HG03175 (cell line): ENCODE data around the gene NETO1.

Experiments used
- ATAC-seq: cut with Tn5 transposase; IDR thresholded peaks from one replicate; pipeline ENCODE4 v1.9.1; 2021; ENCODE audit warnings: mild to moderate bottlenecking, moderate library complexity; ENCODE audit not compliant: unreplicated experiment

NETO1 gene

DNA sequence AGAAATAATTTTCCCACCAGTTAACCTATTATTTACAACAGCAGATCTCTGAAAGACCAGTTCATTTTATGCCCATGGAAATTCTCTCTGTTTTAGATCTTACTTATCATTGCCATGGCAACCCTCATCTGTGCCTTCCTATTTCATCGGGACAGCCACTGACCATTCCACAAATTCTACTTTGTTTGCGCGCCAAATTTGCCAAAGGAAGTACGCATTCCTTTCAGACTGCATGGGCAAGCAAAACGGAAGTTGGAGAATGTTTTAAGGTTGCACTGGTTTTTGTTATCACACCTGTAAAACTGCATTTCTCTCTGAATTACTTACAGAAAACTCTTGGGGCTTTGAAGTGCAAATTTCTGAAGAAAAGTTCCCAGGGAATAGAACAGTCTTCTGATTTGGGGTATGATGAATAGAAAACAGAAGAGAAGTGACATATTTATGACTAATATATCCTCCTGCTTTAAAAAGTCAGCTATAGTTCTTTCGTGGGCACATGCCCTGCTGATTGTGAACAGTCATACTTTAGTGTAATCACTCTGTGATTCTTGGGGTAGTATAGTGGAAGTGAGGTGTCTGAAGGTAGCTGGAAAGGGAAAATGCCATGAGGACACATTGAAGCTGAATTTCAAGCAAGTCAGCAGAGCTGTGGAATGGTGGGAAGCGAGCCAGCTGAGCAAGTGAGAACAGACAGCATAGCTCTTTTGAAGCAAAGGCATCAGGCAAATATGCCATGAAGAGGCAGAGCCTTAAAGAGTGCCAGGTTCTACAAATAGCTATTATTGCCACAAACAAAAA lies 20.9 kb downstream of the NETO1 start:
- no peak for ATAC-seq

DNA sequence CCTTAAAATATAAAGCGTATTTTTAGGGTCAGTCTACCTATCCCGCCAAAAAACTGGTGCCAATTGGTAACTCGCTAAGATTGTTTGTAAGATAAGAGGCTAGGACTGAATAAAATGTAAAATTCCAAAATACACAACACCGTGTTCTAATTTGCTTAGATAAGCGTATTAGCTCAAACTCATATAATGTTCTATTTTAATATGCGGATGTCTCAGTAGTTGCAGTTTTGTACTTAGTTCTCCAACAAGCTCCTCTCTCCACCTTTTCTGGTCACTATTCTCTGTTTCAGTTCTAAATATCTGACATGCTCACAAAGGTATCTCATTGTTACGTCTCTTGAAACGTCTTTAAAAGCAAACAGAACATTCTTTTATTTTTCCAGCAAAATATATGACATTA lies 24.0 kb downstream of the NETO1 start:
- no peak for ATAC-seq

DNA sequence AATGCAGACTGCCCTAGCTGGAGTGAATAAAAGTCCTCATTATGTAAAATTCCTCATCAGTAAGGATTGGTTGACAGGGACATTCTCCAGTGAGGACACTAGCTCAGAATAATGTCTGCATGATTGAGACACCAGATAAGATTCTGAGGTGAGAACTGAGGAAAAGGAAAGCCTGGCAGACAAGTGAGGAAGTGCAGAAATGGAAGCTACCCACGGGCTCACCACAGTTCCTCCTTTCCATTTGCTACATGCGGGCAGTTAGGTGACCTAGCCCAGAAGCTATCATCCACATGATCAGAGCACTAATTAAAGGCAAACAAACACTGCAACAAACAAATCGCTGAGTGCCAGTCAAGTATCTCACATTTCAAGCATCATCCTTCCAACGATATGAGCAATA lies 27.7 kb downstream of the NETO1 start:
- no peak for ATAC-seq

DNA sequence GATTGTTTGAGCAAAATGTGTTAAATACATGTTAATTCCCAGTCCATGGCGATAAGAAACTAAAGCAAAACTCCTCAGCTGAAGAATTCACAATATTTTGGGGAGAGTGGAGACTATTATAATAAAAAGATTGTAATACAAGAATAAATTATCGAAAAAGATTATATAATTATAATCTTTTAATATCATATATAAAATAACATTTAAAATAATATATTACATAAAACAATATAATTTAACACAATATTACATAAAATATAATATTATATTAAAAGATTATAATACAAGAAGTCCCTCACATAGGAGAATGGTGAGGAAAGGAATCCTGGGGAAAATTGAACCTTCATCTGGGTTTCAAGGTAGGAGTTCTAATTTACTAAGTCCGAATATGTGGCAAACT lies 33.1 kb downstream of the NETO1 start:
- no peak for ATAC-seq

DNA sequence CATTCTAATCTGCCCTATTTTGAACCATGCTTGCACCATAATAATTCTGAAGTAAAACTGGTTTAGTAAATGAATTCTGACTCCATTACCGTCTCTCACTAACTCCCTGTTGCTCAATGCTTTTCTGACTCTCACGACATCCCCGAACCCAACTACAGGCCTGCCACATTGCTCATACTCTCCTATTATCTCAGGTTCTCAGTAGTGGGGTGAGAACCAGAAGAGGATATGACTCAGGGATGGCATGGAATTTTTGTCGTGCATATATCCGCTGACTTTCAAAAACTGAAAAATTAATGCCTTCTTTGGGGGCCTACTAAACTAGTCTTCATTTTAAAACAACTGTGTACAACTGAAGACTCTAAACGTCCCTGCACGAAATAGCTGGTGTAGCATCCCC lies 34.3 kb downstream of the NETO1 start:
- no peak for ATAC-seq

DNA sequence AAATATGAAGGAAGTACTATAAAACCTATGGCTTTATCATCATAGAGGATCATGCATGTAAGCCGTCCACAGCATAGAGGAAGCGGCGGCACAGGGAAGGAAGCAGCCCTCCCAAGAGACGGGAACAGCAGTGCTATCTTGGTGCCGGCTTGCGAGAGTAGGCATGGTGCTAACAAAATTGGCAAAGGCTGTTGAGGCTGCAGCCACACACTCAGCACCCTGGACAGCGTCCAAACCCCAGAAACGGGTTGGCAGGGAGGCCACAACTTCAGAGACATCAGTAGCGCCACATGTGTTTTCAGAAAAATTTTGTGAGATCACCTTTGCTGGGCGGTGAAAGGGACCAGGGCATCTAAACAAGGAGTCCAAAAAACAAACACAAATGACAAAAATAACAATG lies 37.7 kb downstream of the NETO1 start:
- no peak for ATAC-seq

DNA sequence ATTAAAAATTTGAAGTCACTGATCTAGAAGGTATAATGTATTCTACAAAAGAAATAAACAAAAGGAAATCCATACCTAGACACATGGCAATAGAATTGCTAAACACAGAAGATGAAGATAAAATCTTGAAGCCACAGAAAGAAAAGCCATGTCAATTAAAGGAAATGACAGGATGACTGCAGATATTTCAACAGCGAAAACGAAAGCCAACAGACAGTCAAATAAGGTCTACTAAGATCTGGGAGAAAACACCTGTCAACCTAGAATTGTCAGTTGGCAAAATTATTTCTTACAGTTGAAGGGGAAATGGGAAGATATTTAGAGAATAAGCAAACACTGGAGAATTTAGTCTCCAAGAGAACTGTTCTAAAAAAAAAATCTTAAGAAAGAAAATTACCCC lies 39.2 kb downstream of the NETO1 start:
- no peak for ATAC-seq

DNA sequence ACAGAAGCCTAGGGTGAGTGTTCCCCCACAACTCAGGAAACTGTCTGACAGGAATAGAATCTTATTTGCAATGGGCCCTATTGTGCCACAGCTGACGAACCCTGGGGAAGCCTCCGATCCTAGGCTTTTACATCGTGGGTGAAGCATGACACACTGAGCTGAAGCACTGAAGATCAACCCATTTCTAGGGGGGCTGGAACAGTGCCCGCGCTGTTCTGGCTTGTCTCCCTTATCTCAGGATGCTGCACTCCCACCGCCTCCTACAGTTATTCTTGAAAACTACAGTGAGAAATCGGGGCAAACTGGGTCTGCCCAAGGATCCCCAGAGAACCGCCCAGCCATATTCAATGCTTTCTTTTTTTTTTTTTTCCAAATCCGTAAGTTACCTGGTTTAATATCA lies 41.1 kb downstream of the NETO1 start:
- no peak for ATAC-seq

DNA sequence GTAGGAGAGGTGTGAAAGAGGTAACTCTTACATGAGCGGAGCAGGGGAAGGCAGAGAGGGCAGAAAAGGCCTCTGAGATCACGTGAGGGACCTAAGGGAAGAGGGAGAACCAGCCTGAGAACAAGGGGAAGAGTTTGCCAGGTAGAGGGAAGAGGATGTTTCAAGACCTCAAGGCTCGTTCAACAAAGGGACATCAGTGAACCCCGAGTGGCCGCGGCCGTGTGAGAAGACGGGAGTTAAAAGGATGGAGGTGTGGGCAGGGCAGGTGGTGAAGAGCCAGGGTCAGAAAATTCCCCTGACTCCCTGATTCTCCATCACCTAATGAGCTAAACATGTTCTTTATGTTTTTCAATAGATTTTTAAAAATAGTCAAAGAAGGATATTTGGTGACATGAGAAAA lies 44.4 kb downstream of the NETO1 start:
- ATAC-seq: no peak

DNA sequence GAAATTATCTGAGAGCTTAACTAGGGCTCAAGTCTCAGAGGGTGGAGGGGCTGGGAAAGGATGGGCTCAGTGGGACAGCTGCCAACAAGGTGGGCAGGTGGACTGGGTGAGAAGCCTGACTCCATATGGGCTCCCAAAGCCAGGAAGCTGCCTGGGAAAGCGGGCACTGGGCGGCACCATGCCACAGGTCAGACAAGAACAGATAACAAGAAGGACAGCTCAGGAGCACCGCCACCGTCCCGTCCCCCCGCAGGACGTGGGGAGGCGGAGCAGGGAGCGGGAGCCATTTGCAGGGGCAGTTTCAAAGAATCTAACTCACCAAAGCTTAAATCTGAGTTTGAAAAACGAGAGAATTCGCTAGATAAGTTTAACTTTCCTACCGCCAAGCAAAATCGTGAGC lies 45.6 kb downstream of the NETO1 start:
- ATAC-seq: no peak

DNA sequence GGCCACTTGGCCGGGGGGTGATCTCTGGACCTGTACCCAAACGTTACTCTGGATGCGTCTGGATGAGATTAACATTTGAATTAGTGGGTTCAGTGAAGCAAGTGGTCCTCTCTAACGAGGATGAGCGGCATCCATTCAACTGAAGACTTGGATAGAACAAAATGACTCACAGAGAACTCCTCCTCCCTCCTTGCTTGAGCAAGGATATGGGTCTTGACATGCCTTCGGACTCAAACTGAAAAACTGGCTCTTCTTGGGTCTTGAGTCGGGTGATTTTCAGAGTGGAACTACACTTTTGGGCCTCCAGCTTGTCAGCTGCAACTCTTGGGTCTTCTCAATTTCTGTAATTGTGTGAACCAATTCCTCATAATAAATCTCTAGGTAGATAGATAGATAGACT lies 47.2 kb downstream of the NETO1 start:
- ATAC-seq: no peak

DNA sequence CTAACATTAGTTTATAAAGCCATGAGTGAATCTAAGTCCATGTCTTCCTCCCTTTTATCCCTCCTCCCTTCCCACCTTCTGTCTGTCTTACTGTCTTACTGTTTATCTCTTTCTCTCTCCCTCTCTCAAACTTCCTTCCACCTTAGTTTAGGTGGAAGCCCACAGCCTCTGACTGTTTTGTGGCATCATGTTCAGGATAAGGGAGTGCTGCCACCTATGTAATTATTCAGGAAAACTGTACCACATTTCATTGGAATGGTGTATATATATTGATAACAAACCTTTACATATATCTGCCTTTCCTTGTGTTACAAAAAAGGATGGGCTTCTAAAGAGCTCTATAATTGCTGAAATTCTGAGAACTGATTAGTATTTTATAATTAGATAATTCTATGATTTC lies 48.7 kb downstream of the NETO1 start:
- ATAC-seq: no peak

DNA sequence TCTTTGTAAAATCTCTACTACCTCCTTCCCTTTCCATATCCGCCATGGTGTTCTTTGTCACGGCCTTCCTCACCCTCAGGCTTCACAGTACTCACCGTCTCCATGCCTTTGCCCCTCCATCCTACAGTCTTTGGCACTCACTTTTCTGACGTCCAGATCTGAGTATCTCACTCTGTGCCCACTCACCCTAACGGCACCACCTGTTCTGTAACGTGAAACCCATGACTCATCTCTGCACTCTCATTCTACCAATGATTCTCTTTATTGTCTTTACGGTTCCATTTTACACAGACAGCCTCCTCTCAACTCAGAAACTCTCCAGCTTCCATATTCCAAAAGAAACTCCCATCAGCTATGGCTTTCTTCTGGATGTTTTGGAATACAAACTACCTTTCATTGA lies 56.7 kb downstream of the NETO1 start:
- ATAC-seq: peak; percentile 97

DNA sequence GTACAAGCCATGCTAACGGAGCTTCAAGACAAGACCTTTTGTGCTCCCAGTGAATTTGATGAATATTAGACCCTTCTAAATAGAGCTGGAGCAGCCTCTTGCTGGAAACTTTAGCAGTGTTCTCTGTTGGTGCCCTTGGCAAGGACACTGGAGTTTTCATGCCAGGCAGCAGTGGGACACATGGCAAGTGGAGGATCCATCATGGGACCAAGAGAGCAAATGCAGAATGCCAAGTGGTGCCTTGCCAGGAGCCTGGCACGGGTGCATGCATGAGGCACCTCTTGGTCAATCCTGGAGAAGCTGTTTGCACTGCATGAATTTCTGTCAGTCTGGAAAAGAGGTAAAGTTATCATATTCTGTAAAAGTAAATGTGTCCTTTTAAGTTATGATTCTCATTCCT lies 59.1 kb downstream of the NETO1 start:
- no peak for ATAC-seq

DNA sequence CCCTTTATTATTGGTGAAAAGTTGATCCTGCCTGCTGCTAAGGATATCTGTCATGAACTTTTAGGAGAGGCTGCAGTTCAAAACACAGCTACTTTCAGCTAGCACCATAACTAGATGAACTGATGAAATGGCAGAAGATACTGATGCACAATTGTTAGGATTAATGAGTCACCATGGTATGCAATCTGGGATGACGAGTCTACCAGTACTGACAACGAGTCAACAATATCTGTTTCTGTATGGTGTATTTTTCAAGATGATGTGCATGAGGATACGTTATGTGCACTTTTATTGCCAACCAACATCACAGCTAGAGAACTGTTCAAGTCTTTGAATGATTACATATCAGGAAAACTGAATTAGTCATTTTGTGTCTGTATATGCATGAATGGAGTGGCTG lies 68.7 kb downstream of the NETO1 start:
- no peak for ATAC-seq

DNA sequence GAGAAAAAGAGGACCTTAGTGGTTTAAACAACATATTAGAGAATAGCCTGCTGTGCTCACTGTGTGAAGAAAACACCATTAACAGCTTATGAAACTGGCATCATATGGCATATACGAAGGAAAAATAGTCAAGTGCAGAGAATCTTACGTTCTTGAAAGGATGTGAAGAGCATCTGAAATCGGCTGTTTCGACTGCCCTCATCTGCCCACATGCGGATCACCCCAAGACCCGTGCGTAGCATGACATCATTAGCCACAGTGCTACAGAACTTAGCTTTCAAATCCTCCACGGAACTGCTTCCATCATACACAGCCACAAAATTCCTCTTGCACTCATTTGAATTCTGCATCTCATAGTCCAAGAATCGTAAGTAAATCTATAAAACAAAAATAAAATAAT lies 84.3 kb downstream of the NETO1 start:
- ATAC-seq: no peak

DNA sequence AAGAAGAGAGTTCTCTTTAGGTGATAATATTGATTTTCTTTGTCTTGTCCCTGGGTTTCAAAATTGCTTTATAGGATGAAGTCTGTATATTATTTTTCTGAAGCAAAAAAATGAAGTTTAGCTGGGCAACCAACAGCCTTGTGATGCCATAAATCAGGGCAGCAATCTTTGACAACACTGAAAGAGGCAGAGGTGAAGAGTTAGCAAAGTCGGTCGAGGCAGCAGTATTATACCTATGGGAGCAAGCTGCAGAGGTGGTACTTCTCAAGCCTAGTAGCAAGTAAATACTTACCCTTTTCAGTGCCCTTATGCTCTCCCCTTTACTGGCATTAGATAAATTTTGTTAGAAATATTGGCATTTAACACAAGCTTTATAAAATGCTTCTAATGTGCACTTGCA lies 92.9 kb downstream of the NETO1 start:
- no peak for ATAC-seq

DNA sequence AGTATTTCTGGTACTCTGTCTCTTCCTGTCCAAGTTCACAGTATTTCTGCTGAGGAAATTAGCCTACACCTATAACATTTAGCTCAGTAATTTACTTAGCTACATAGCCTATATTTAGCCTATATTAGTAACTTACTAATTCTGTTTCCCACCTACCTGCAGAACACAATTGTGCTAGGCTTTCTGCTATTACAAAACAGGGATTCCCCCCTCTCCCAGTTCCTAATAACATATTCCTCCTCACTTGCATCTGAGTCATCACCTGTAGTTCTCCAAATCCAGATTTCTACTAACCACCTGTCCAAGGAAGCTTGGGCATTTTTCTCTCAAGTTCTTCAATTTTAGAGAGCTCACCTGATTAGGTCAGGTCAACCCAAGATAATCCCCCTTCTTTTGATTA lies 94.9 kb downstream of the NETO1 start:
- ATAC-seq: no peak

DNA sequence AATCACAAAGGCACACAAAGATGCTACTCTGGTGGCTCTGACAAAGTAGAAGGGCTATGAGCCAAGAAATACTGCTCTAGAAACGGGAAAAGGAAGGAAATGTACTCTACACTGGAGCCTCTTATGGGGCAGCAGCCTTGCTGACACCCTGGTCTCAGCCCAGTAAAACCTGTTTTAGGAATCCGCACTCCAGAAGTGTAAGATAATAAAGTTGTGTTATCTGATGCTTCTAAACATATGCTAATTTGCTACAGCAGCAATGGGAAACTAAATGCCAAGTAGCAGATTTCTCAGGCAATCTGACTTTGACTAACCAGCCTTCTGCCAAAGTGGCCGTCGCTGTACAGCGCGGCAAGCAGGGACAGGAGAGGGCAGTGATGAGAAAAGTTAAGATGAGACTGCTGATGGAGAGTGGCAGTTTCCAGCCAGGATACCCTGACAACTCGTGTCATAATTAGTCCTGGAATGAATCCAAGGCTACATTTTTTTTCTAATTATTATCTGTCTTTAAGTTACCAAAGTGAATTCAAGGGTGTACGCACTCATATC lies 99.0 kb downstream of the NETO1 start:
- no peak for ATAC-seq

DNA sequence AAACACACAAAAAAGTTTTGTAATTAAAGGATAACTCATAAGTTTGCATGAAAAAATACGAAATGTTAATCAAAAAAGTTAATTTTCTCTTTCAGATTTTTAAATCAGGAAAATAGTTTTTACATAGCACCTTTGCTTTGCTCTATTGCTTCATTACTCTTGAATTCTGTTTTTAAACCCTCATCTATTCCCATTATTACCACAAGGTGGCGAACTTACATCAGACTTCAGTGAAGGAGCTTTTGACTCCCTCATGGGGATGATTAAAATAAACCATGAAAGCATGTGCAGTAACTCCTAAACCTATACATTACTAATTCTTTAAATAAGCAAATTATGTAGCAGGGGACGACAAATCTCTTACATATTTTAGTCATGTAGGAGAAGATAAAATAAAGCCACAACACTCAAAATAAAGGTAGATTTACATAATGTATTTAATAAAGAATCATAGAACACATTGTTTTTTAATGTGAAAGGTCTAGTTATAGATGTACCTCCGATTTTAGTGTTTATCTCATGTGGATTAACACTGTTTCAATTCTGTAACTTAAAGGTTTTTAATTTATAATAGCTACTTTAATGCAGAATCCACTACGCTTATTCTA lies 105.2 kb downstream of the NETO1 start:
- peak; percentile 85 for ATAC-seq

DNA sequence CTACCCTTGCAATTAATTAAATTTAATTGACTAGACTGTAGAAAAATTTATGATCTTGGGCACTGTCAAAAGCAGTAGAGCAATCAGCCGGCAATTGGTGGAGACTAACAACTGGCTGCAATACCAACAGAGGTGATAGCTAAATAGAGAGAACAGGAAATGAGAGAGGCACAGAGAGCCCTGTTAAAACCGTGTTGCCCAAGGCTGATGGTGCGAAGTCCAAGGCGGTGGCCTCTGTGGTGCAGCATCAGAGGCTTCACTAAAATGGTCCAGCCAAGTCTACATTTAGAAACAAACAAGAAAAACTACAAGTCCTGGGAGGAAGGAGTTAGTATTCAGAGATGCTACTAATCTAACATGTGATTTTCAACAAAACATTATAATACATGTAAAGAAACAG lies 115.6 kb downstream of the NETO1 start:
- ATAC-seq: no peak

DNA sequence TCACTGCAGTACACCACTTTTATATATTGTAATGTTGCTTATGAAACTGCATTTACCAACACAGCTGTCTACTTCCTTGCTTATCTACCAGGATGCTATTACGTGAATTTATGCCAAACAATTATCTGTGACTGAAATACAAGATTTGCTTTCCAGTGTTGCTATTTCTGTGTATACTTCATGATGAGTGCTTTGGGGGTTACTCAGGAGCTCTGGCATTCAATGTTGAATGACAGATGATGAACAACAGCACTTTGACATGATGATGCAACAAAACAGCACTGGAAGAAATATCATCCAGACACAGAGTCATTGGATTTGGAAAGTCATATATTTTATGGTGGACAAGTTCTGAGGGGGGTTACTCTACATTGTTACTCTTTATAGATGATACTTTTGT lies 125.8 kb downstream of the NETO1 start:
- no peak for ATAC-seq

DNA sequence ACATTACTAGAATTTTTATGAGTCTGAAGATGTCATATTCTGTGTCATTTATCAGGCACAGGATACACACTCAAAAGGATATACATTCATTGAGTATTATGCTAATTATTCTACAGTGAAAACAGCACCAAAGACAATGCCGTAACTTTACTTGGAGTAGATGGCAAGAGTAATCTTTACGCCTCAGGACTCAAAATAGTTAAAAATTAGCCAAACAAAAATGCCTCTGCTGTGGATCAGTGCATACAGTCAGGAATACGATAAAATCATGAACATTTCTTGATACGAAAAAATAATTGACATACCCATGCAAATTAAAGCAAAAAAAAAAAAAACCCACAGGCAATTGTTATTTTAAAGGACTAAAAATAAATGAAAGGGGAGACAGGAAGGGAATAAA lies 129.7 kb downstream of the NETO1 start:
- no peak for ATAC-seq
